Caco-2 (cell line): ENCODE results near the gene GDAP2. TPM values are rescaled to one million over a fixed set of nuclear protein-coding genes. Genes with fewer than 3 reads are reported as not detected.
A peak's percentile ranks its signal among the peaks of the same experiment; 100 is the strongest.

Experiments
- BruUV-seq: library from RNA; stranded (reverse); fragments of 400-500 nt; replicated peaks from 2 replicates; lab custom pipeline; 2021; lab: Mats Ljungman, UMichigan
- CTCF ChIA-PET: fragments of 300-600 bp; sonication (Branson Sonifier 250); formaldehyde crosslinking; loops from one replicate; lab custom pipeline; 2022; ENCODE audit warnings: antibody characterized with exemption; lab: Charles Lee
- POLR2A ChIA-PET: fragments of 300-600 bp; sonication (Branson Sonifier 250); formaldehyde crosslinking; loops from one replicate; lab custom pipeline; 2022; ENCODE audit warnings: antibody characterized with exemption; lab: Charles Lee
- DNase-seq, 2 experiments: peaks; one replicate each; pipeline versions ENCODE4 v3.0.0 to v3.0.0-alpha.2; 2020 to 2022
- H3K27me3 ChIP-seq: replicated peaks from 2 replicates; pipeline ENCODE4 v1.6.0; 2011; ENCODE audit warnings: low read length; ENCODE audit not compliant: control insufficient read depth, insufficient read depth
- H3K36me3 ChIP-seq: 2 replicates; pipeline ENCODE4 v1.5.1; 2011; ENCODE audit warnings: low read length; ENCODE audit not compliant: control insufficient read depth, insufficient read depth
- H3K4me1 ChIP-seq: fragments of 250-450 bp; sonication (Bioruptor Pico); 2 replicates; pipeline ENCODE4 v1.5.1; 2020; ENCODE audit warnings: mild to moderate bottlenecking
- H3K4me3 ChIP-seq: 2 replicates; pipeline ENCODE4 v1.5.1; 2011; ENCODE audit warnings: low read depth, mild to moderate bottlenecking, control low read depth, low read length
- H3K9me3 ChIP-seq: fragments of 250-450 bp; sonication (Bioruptor Pico); 2 replicates; pipeline ENCODE4 v1.5.1; 2020; ENCODE audit warnings: mild to moderate bottlenecking, moderate library complexity
- H3K27ac Mint-ChIP-seq: one replicate; pipeline ENCODE4 v1.8.0; 2022; ENCODE audit warnings: mixed read lengths; ENCODE audit not compliant: unreplicated experiment
- H3K27me3 Mint-ChIP-seq: one replicate; pipeline ENCODE4 v1.8.0; 2022; ENCODE audit warnings: mixed read lengths; ENCODE audit not compliant: insufficient read depth, unreplicated experiment
- H3K36me3 Mint-ChIP-seq: one replicate; pipeline ENCODE4 v1.8.0; 2022; ENCODE audit warnings: mild to moderate bottlenecking, mixed read lengths; ENCODE audit not compliant: insufficient read depth, unreplicated experiment
- H3K4me1 Mint-ChIP-seq: one replicate; pipeline ENCODE4 v1.8.0; 2022; ENCODE audit warnings: low read depth, mixed read lengths; ENCODE audit not compliant: unreplicated experiment
- H3K4me3 Mint-ChIP-seq: one replicate; pipeline ENCODE4 v1.8.0; 2022; ENCODE audit warnings: mild to moderate bottlenecking, moderate library complexity, mixed read lengths; ENCODE audit not compliant: unreplicated experiment
- H3K9me3 Mint-ChIP-seq: one replicate; pipeline ENCODE4 v1.8.0; 2022; ENCODE audit warnings: mixed read lengths; ENCODE audit not compliant: unreplicated experiment
- intact Hi-C: fragments of 100-400 bp; cut with micrococcal nuclease; formaldehyde crosslinking; loops from one replicate; pipeline ENCODE4 v1.10.0; 2022; ENCODE audit not compliant: unreplicated experiment
- total RNA-seq: library from RNA; stranded (reverse); gene quantifications from 2 replicates; pipeline ENCODE4 v1.2.3, GENCODE V29; 2022
- TF ChIP-seq, protein P1 (sequence below), 2 experiments: fragments of 200-600 bp in 1 of 2; IDR thresholded peaks; 1 replicate in 1 of 2; 2 replicates in 1 of 2; pipeline versions ENCODE4 v1.5.1 to v1.8.0; 2011 to 2022; ENCODE audit warnings: antibody characterized with exemption in 1 of 2, control low read depth in 1 of 2, inconsistent platforms in 1 of 2, low read depth in 1 of 2, low read length in 1 of 2, mild to moderate bottlenecking in 1 of 2, moderate library complexity in 1 of 2; ENCODE audit not compliant: insufficient read depth in 1 of 2, severe bottlenecking in 1 of 2, unreplicated experiment in 1 of 2

GDAP2 gene
- total RNA-seq, 1 experiment from 2014 or later: 16.4 TPM

- H3K9me3 ChIP-seq: no peaks in the 10 kb centered on the region
- no peaks in the 10 kb centered on the region for H3K4me1 Mint-ChIP-seq
- H3K27me3 Mint-ChIP-seq: no peaks in the 10 kb centered on the region
- POLR2A ChIA-PET: no interaction called here
- CTCF ChIA-PET: no interaction called here
- DNase-seq: no peak
- H3K9me3 Mint-ChIP-seq: no peaks in the 10 kb centered on the region
- H3K4me3 Mint-ChIP-seq: no peak overlapping the region
- intact Hi-C loops: no loop called here
- BruUV-seq: no TSS peak
- H3K36me3 ChIP-seq: no peaks in the 10 kb centered on the region
- TF ChIP-seq, protein P1, sequence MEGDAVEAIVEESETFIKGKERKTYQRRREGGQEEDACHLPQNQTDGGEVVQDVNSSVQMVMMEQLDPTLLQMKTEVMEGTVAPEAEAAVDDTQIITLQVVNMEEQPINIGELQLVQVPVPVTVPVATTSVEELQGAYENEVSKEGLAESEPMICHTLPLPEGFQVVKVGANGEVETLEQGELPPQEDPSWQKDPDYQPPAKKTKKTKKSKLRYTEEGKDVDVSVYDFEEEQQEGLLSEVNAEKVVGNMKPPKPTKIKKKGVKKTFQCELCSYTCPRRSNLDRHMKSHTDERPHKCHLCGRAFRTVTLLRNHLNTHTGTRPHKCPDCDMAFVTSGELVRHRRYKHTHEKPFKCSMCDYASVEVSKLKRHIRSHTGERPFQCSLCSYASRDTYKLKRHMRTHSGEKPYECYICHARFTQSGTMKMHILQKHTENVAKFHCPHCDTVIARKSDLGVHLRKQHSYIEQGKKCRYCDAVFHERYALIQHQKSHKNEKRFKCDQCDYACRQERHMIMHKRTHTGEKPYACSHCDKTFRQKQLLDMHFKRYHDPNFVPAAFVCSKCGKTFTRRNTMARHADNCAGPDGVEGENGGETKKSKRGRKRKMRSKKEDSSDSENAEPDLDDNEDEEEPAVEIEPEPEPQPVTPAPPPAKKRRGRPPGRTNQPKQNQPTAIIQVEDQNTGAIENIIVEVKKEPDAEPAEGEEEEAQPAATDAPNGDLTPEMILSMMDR (IDR thresholded peaks at IDR 0.05; ENCODE audit: insufficient read depth in 1 of 2, low read depth in 1 of 2, low read length in 1 of 2, severe bottlenecking in 1 of 2, unreplicated experiment in 1 of 2): no peak
- H3K27me3 ChIP-seq: no peaks in the 10 kb centered on the region
- no peak overlapping the region for H3K4me3 ChIP-seq
- H3K36me3 Mint-ChIP-seq: no peaks in the 10 kb centered on the region
- peaks cover 8% of the 10 kb centered on the region; the same call in 1 of the 2 replicates for H3K4me1 ChIP-seq
- no peak overlapping the region for H3K27ac Mint-ChIP-seq
Measured at GRCh38 chr1:117859901-117860300, 69.5 kb downstream of the GDAP2 start.

DNA sequence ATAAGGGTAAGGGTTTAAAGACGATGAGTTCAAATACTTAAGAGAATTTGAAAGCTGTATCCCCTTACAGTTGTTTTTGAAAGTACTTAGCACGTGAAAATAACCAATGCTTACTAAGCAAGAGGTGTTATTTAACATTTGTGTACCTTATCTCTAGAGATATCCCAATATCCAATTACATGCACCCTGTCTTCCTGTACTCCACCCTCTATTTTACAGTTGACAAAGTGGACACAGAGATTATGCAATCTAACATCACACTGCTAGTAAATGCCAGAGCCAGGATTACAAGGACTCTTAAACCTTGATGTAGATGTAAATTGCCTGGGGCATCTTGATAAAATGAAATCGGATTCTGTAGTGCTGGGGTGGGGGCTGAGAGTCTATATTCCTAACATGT, 72.0 kb downstream of the GDAP2 start:
- no peak overlapping the region for H3K4me3 ChIP-seq
- H3K36me3 ChIP-seq: no peaks in the 10 kb centered on the region
- Mint-ChIP-seq H3K4me1 (no peaks in the 10 kb centered on the region), H3K27me3 (no peaks in the 10 kb centered on the region), H3K36me3 (no peaks in the 10 kb centered on the region), H3K27ac (no peak overlapping the region), H3K9me3 (no peaks in the 10 kb centered on the region), H3K4me3 (no peak overlapping the region)
- intact Hi-C loops: no loop called here
- H3K9me3 ChIP-seq: no peaks in the 10 kb centered on the region
- peak in 1 of 2 experiments; percentile 13 for DNase-seq
- TF ChIP-seq, protein P1 (IDR thresholded peaks at IDR 0.05; ENCODE audit: insufficient read depth in 1 of 2, low read depth in 1 of 2, low read length in 1 of 2, severe bottlenecking in 1 of 2, unreplicated experiment in 1 of 2): no peak
- CTCF ChIA-PET: no interaction called here
- POLR2A ChIA-PET: no interaction called here
- H3K27me3 ChIP-seq: no peaks in the 10 kb centered on the region
- no TSS peak for BruUV-seq
- peaks cover 8% of the 10 kb centered on the region; the same call in 1 of the 2 replicates for H3K4me1 ChIP-seq

DNA sequence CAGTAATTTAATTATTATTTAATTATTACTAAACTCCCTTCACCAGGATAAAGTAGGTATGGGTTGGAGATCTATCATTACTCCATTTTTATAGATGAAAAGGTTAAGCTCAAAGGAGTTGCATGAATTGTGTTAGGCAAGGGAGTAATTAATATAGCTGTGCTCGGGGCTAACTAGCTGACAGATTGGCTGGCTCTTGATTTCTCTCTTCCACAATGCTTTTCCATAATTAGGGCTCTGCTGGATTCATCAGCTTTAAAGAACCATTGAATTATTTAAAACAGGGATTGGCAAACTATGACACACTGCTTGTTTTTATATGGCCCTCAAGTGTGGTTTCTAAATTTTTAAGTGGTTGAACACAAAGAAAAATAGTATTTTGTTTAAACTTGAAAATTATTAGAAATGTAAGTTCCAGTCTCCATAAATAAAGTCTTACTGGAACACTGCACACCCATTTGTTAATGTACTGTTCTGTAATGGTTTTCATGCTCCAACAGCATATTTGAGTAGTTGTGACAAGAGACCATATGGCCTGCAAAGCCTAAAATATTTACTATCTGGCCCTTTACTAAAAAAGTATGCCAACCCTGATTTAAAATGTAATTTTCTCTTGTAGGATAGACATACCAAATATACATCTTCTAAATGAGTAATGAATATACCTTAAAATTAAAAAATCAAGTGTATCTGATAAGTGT, 76.4 kb downstream of the GDAP2 start:
- no peak for DNase-seq
- Mint-ChIP-seq H3K4me1 (no peaks in the 10 kb centered on the region), H3K4me3 (no peak overlapping the region), H3K27me3 (no peaks in the 10 kb centered on the region), H3K36me3 (no peaks in the 10 kb centered on the region), H3K27ac (no peak overlapping the region), H3K9me3 (no peaks in the 10 kb centered on the region)
- TF ChIP-seq, protein P1 (IDR thresholded peaks at IDR 0.05; ENCODE audit: insufficient read depth in 1 of 2, low read depth in 1 of 2, low read length in 1 of 2, severe bottlenecking in 1 of 2, unreplicated experiment in 1 of 2): no peak
- intact Hi-C loops: no loop called here
- H3K4me3 ChIP-seq: no peak overlapping the region
- H3K27me3 ChIP-seq: no peaks in the 10 kb centered on the region
- peaks cover 8% of the 10 kb centered on the region; the same call in 1 of the 2 replicates for H3K4me1 ChIP-seq
- CTCF ChIA-PET: no interaction called here
- no peaks in the 10 kb centered on the region for H3K9me3 ChIP-seq
- H3K36me3 ChIP-seq: no peaks in the 10 kb centered on the region
- POLR2A ChIA-PET: no interaction called here
- BruUV-seq: no TSS peak
